HepG2 (cell line): ENCODE measurements around the gene NAPEPLD. TPM values are rescaled to one million over a fixed set of nuclear protein-coding genes. Genes with fewer than 3 reads are reported as not detected.

Source experiments
- ATM ChIP-seq: fragments of 450-650 bp; IDR thresholded peaks from 2 replicates; pipeline ENCODE4 v1.7.1; 2017; ENCODE audit warnings: mild to moderate bottlenecking, borderline replicate concordance
- GLI4 ChIP-seq: sonication (generic); formaldehyde crosslinking; IDR thresholded peaks from 2 replicates; pipeline ENCODE4 v1.5.1; 2020; ENCODE audit warnings: missing genetic modification reagents, mild to moderate bottlenecking, moderate library complexity, borderline replicate concordance
- GTF2F1 ChIP-seq: fragments of 150-350 bp; IDR thresholded peaks from 2 replicates; pipeline ENCODE4 v1.6.1; 2014; ENCODE audit warnings: low read length
- ISX ChIP-seq: sonication (generic); formaldehyde crosslinking; conservative IDR thresholded peaks from 2 replicates; pipeline ENCODE4 v1.5.0; 2020; ENCODE audit warnings: missing genetic modification reagents
- KAT8 ChIP-seq: IDR thresholded peaks from 2 replicates; pipeline ENCODE4 v1.6.1; 2016; ENCODE audit warnings: missing genetic modification reagents, missing compliant biosample characterization
- KDM4B ChIP-seq: sonication (generic); formaldehyde crosslinking; IDR thresholded peaks from 2 replicates; pipeline ENCODE4 v1.4.0; 2020; ENCODE audit warnings: missing genetic modification reagents
- MAFK ChIP-seq, 2 experiments: IDR thresholded peaks in 1 of 2; conservative IDR thresholded peaks in 1 of 2; 2 replicates each; pipeline ENCODE4 v1.6.1; 2011; ENCODE audit warnings: improper control_type of control experiment in 2 of 2, low read length in 2 of 2
- NR1H2 ChIP-seq: sonication (generic); formaldehyde crosslinking; IDR thresholded peaks from 2 replicates; pipeline ENCODE4 v1.8.1; 2022; ENCODE audit warnings: low read depth, missing genetic modification reagents, borderline replicate concordance
- PHF8 ChIP-seq: sonication (generic); formaldehyde crosslinking; IDR thresholded peaks from 2 replicates; pipeline ENCODE4 v1.5.0; 2020; ENCODE audit warnings: missing genetic modification reagents
- PPARG ChIP-seq: conservative IDR thresholded peaks from 2 replicates; pipeline ENCODE4 v1.6.1; 2016; ENCODE audit warnings: missing biosample characterization, missing genetic modification reagents
- TCF12 ChIP-seq, 2 experiments: fragments of 450-650 bp in 1 of 2; sonication (generic) in 1 of 2; formaldehyde crosslinking in 1 of 2; IDR thresholded peaks; 2 replicates each; pipeline versions ENCODE4 v1.6.1 to v1.8.0; 2017 to 2022; ENCODE audit warnings: antibody characterized with exemption in 1 of 2, mild to moderate bottlenecking in 1 of 2, missing genetic modification reagents in 1 of 2, moderate library complexity in 1 of 2
- TFDP1 ChIP-seq: IDR thresholded peaks from 2 replicates; pipeline ENCODE4 v1.6.1; 2016; ENCODE audit warnings: missing compliant biosample characterization, missing genetic modification reagents, borderline replicate concordance
- ZNF468 ChIP-seq: sonication (generic); formaldehyde crosslinking; IDR thresholded peaks from 2 replicates; pipeline ENCODE4 v1.8.0; 2022; ENCODE audit warnings: mild to moderate bottlenecking, moderate library complexity, missing genetic modification reagents
- ZNF496 ChIP-seq: sonication (generic); formaldehyde crosslinking; IDR thresholded peaks from 2 replicates; pipeline ENCODE4 v1.8.1; 2023; ENCODE audit warnings: mild to moderate bottlenecking, moderate library complexity, missing genetic modification reagents; ENCODE audit not compliant: insufficient replicate concordance
- ZNF704 ChIP-seq: sonication (generic); formaldehyde crosslinking; IDR thresholded peaks from 2 replicates; pipeline ENCODE4 v1.8.1; 2023; ENCODE audit warnings: mild to moderate bottlenecking, inconsistent platforms, moderate library complexity, missing genetic modification reagents, borderline replicate concordance
- ZNF761 ChIP-seq: sonication (generic); formaldehyde crosslinking; conservative IDR thresholded peaks from 2 replicates; pipeline ENCODE4 v1.4.0; 2020; ENCODE audit warnings: mild to moderate bottlenecking, missing genetic modification reagents
- ZNF816 ChIP-seq: sonication (generic); formaldehyde crosslinking; IDR thresholded peaks from 2 replicates; pipeline ENCODE4 v1.8.0; 2022; ENCODE audit warnings: missing genetic modification reagents, mild to moderate bottlenecking, borderline replicate concordance
- ZSCAN20 ChIP-seq: sonication (generic); formaldehyde crosslinking; IDR thresholded peaks from 2 replicates; pipeline ENCODE4 v1.4.0; 2020; ENCODE audit warnings: missing genetic modification reagents, mild to moderate bottlenecking, borderline replicate concordance
- polyA plus RNA-seq, 8 experiments: library from polyadenylated mRNA; depleted of rRNA in 3 of 8; stranded (reverse) in 7 of 8; unstranded in 1 of 8; fragments of >200 nt; fragmentation: Illumina TruSeq in 4 of 8; extraction: Trizol in 4 of 8; gene quantifications; 2 replicates each; pipeline versions ENCODE4 v1.2.1 to v1.2.3, GENCODE V29; 2011 to 2016; ENCODE audit warnings: low read depth in 4 of 8, missing spikeins in 1 of 8, mixed read lengths in 1 of 8; ENCODE audit not compliant: insufficient read depth in 1 of 8
- total RNA-seq, 5 experiments: library from RNA; depleted of rRNA; stranded (reverse); fragments of >200 nt; fragmentation: Illumina TruSeq; extraction: Trizol; gene quantifications; 2 replicates each; pipeline ENCODE4 v1.2.3, GENCODE V29; 2016; ENCODE audit warnings: low read depth in 1 of 5
- TF ChIP-seq, protein P1 (sequence below): sonication (generic); formaldehyde crosslinking; IDR thresholded peaks from 2 replicates; pipeline ENCODE4 v1.8.0; 2022; ENCODE audit warnings: mild to moderate bottlenecking, missing genetic modification reagents; ENCODE audit not compliant: insufficient replicate concordance
- TF ChIP-seq, protein P2 (sequence below): sonication (generic); formaldehyde crosslinking; IDR thresholded peaks from 2 replicates; pipeline ENCODE4 v1.5.0; 2020; ENCODE audit warnings: mild to moderate bottlenecking, missing genetic modification reagents
- TF ChIP-seq, protein P3 (sequence below): sonication (generic); formaldehyde crosslinking; IDR thresholded peaks from 2 replicates; pipeline ENCODE4 v1.8.1; 2023; ENCODE audit warnings: mild to moderate bottlenecking, missing genetic modification reagents, borderline replicate concordance

The NAPEPLD gene
- total and polyA plus RNA-seq, 2 of the 13 experiments (the other 11 are each of a cell fraction or from before 2014, with no cell fraction given) = 3.4 to 5.6 TPM

GRCh38 chr7:103074519-103075336, 74.2 kb downstream of the NAPEPLD start, which contains the start of the genes ARMC10 and FBXL13 (continued):
- TF ChIP-seq, protein P1, sequence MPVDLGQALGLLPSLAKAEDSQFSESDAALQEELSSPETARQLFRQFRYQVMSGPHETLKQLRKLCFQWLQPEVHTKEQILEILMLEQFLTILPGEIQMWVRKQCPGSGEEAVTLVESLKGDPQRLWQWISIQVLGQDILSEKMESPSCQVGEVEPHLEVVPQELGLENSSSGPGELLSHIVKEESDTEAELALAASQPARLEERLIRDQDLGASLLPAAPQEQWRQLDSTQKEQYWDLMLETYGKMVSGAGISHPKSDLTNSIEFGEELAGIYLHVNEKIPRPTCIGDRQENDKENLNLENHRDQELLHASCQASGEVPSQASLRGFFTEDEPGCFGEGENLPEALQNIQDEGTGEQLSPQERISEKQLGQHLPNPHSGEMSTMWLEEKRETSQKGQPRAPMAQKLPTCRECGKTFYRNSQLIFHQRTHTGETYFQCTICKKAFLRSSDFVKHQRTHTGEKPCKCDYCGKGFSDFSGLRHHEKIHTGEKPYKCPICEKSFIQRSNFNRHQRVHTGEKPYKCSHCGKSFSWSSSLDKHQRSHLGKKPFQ = no peak
- TF ChIP-seq PHF8 (CRISPR knock-in tag) (peak; percentile 59; the same call in 1 of the 2 replicates), KDM4B (CRISPR knock-in tag) (no peak), MAFK (conservative IDR thresholded peaks at IDR 0.05 in 1 of 2, IDR thresholded peaks at IDR 0.05 in 1 of 2; ENCODE audit: low read length in 2 of 2) (no peak), GTF2F1 (no peak), NR1H2 (no peak), ZNF496 (CRISPR knock-in tag) (no peak), ZNF816 (CRISPR knock-in tag) (no peak), ATM (no peak), ZNF704 (CRISPR knock-in tag) (peak; percentile 49; the same call in 1 of the 2 replicates), KAT8 (CRISPR knock-in tag) (peak; percentile 65; the same call in 1 of the 2 replicates), TFDP1 (CRISPR knock-in tag) (peak; percentile 55; the same call in 1 of the 2 replicates), ZSCAN20 (no peak; the same call in 1 of the 2 replicates), TCF12 (IDR thresholded peaks at IDR 0.05) (no peak), TCF12 (CRISPR knock-in tag; IDR thresholded peaks at IDR 0.05) (peak; percentile 14; the same call in 1 of the 2 replicates), ZNF761 (CRISPR knock-in tag) (no peak), GLI4 (CRISPR knock-in tag) (0 out of 2 replicates have a peak, but pooled peaks have one; percentile 48), PPARG (CRISPR knock-in tag) (no peak), ZNF468 (CRISPR knock-in tag) (no peak), ISX (CRISPR knock-in tag) (peak; percentile 79; the same call in 1 of the 2 replicates)
- TF ChIP-seq, protein P2, sequence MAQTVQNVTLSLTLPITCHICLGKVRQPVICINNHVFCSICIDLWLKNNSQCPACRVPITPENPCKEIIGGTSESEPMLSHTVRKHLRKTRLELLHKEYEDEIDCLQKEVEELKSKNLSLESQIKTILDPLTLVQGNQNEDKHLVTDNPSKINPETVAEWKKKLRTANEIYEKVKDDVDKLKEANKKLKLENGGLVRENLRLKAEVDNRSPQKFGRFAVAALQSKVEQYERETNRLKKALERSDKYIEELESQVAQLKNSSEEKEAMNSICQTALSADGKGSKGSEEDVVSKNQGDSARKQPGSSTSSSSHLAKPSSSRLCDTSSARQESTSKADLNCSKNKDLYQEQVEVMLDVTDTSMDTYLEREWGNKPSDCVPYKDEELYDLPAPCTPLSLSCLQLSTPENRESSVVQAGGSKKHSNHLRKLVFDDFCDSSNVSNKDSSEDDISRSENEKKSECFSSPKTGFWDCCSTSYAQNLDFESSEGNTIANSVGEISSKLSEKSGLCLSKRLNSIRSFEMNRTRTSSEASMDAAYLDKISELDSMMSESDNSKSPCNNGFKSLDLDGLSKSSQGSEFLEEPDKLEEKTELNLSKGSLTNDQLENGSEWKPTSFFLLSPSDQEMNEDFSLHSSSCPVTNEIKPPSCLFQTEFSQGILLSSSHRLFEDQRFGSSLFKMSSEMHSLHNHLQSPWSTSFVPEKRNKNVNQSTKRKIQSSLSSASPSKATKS (CRISPR knock-in tag) = no peak
- TF ChIP-seq, protein P3, sequence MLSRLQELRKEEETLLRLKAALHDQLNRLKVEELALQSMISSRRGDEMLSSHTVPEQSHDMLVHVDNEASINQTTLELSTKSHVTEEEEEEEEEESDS (CRISPR knock-in tag) = no peak
